WERI-Rb-1 (cell line): ENCODE data around the gene PYURF.

Source experiments
- DNase-seq: peaks from one replicate; pipeline ENCODE4 v3.0.0-alpha.2; 2020
- H3K27ac ChIP-seq: fragments of 250-450 bp; sonication (Bioruptor Pico); 2 replicates; pipeline ENCODE4 v1.5.1; 2020; ENCODE audit warnings: mild to moderate bottlenecking, moderate library complexity
- H3K27me3 ChIP-seq: fragments of 250-450 bp; sonication (Bioruptor Pico); 2 replicates; pipeline ENCODE4 v1.5.1; 2021; ENCODE audit warnings: mild to moderate bottlenecking, low read depth, moderate library complexity; ENCODE audit not compliant: insufficient read depth, severe bottlenecking
- H3K36me3 ChIP-seq: fragments of 250-450 bp; sonication (Bioruptor Pico); 2 replicates; pipeline ENCODE4 v1.5.1; 2020; ENCODE audit warnings: mild to moderate bottlenecking, moderate library complexity
- H3K4me3 ChIP-seq: 2 replicates; pipeline ENCODE4 v1.5.1; 2011; ENCODE audit warnings: low read depth, mild to moderate bottlenecking, control low read depth, low read length
- H3K9me3 ChIP-seq: fragments of 250-450 bp; sonication (Bioruptor Pico); 2 replicates; pipeline ENCODE4 v1.5.1; 2021; ENCODE audit warnings: mild to moderate bottlenecking, moderate library complexity; ENCODE audit not compliant: severe bottlenecking
- TF ChIP-seq, protein P1 (sequence below): IDR thresholded peaks from 2 replicates; pipeline ENCODE4 v1.5.1; 2011; ENCODE audit warnings: low read depth, mild to moderate bottlenecking, control low read depth, inconsistent platforms, low read length

PYURF gene

DNA sequence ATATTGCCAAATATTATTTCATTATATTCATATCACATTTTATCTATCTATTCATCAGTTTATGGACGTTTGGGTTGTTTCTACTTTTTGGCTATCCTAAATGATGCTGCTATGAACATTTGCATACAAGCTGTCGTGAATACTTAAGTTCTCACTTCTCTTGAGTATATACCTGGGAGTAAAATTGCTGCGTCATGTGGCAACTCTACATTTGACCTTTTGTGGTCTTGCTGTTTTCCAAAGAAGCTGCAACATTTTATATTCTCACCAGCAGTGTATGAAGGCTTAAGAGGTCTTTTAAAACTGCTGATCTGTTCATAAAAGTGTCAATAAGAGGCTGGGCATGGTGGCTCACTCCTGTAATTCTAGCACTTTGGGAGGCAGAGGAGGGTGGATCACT is 5.8 kb downstream of the PYURF start:
- Histone ChIP-seq H3K36me3 (peaks cover 19% of the 10 kb centered on the region), H3K4me3 (no peak overlapping the region), H3K27me3 (no peaks in the 10 kb centered on the region), H3K9me3 (no peaks in the 10 kb centered on the region), H3K27ac (no peak overlapping the region)
- TF ChIP-seq, protein P1, sequence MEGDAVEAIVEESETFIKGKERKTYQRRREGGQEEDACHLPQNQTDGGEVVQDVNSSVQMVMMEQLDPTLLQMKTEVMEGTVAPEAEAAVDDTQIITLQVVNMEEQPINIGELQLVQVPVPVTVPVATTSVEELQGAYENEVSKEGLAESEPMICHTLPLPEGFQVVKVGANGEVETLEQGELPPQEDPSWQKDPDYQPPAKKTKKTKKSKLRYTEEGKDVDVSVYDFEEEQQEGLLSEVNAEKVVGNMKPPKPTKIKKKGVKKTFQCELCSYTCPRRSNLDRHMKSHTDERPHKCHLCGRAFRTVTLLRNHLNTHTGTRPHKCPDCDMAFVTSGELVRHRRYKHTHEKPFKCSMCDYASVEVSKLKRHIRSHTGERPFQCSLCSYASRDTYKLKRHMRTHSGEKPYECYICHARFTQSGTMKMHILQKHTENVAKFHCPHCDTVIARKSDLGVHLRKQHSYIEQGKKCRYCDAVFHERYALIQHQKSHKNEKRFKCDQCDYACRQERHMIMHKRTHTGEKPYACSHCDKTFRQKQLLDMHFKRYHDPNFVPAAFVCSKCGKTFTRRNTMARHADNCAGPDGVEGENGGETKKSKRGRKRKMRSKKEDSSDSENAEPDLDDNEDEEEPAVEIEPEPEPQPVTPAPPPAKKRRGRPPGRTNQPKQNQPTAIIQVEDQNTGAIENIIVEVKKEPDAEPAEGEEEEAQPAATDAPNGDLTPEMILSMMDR, result no peak
- no peak for DNase-seq

DNA sequence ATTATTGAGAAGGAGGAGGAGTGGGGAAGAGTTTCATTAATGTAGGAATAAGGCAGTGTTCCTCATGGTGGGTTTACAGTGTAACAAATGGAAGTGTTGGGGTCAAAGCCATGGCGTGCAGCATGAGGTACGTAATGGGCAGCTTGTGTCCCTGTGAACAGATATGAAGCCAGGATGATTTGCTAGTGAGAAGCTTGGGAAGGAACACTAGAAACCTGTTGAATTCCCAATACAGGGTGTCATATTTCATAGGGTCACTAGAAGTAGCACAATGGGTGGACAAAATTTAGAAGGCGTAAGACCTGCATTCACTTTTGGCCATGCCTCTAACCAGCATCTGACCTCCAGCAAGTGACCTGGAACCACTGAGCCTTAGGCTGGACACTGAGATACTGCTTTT is 6.8 kb downstream of the PYURF start:
- no peak overlapping the region for H3K4me3 ChIP-seq
- TF ChIP-seq, protein P1, result no peak

DNA sequence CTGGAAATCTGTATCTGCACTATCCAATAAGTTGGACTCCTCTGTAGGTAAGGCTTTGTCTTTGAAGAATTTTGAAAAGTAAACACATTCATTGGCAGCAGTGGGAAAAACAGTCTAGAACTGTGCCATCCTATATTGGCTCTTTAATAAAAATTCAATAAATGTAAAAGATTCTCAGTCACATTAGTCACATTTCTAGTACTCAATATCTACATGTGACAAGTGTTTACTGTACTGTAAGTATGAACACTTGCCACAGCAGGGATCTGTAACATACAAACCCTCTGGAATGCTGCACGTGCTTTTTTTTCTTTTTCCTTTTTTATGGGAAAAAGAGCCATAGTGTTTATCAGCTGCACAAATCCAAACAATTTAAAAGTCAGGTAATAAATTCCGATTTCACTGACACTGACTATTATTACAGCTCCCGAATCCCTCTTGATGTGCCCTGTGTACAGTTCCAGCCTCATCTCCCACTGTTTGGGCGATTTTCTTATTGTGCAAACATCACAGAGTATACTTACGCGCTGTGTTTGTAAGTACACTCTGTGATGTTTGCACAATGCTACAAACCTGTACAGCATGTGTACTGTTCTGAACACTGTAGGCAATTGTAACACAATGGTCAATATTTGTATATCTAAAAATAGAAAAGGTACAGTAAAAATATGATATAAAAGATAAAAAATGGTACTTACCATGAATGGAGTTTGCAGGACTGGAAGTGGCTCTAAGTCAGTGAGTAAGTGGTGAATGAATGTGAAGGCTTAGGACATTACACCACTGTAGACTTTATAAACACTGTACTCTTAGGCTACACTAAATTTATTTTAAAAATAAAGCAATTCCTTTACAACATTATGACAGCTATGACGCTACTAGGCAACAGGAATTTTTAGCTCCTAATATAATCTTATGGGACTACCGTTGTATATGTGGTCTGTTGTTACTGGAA is 8.7 kb downstream of the PYURF start:
- TF ChIP-seq, protein P1, result no peak
- Histone ChIP-seq H3K9me3 (no peaks in the 10 kb centered on the region), H3K27ac (no peak overlapping the region), H3K4me3 (no peak overlapping the region), H3K36me3 (no peaks in the 10 kb centered on the region), H3K27me3 (no peaks in the 10 kb centered on the region)
- no peak for DNase-seq

More for the DNA sequence above, 6.8 kb downstream of the PYURF start:
- DNase-seq, result no peak
- Histone ChIP-seq H3K27ac (no peak overlapping the region), H3K27me3 (no peaks in the 10 kb centered on the region), H3K36me3 (peaks cover 18% of the 10 kb centered on the region), H3K9me3 (no peaks in the 10 kb centered on the region)

DNA sequence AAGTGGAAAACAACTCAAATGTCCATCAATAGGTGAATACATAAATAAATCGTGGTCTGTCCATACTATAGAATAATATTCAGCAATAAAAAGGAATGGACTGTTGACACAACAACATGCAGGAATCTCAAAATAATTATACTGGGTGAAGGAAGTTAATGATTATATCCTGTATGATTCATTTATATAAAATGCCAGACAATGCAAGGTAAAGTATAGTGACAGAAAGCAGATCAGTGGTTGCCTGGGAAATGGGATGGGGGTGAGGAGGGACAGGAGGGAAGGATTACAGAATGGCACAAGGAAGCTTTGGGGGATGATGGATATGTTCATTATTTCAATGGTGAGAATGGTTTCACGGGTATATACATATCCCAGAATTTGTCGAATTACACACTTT is 12.3 kb downstream of the PYURF start:
- no peak overlapping the region for H3K27ac ChIP-seq
- no peak overlapping the region for H3K4me3 ChIP-seq
- H3K9me3 ChIP-seq, result no peaks in the 10 kb centered on the region
- no peaks in the 10 kb centered on the region for H3K27me3 ChIP-seq
- TF ChIP-seq, protein P1, result no peak
- no peak for DNase-seq
- no peaks in the 10 kb centered on the region for H3K36me3 ChIP-seq

DNA sequence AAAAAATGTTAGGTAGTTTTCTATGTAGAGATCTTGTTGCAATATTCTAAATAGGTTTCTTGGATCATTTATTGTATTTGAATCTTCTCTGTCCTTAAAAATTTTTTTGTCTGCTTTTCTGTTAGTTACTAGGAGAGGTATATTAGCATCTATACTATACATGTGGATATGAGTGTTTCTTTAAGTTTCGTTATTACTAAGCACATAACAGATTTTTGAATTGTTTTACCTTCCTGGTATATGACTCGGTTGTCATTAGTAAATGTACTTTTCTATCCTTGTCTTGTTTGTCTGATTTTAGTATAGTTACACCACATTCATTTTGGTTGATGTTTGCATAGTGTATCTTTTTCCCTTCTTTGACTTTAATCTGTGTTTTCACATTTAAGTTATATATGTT is 20.2 kb downstream of the PYURF start:
- TF ChIP-seq, protein P1, result no peak
- no peaks in the 10 kb centered on the region for H3K27me3 ChIP-seq
- H3K9me3 ChIP-seq, result no peaks in the 10 kb centered on the region
- no peak for DNase-seq
- no peaks in the 10 kb centered on the region for H3K36me3 ChIP-seq
- no peak overlapping the region for H3K27ac ChIP-seq
- no peak overlapping the region for H3K4me3 ChIP-seq
